K562 (cell line): Measurements from ENCODE around the gene SUPT5H. TPM values are rescaled to one million over a fixed set of nuclear protein-coding genes. Genes with fewer than 3 reads are reported as not detected.

Experiments
- CREB3L1 ChIP-seq: fragments of 450-650 bp; IDR thresholded peaks from 2 replicates; pipeline ENCODE4 v1.6.1; 2014; ENCODE audit warnings: low read depth, mild to moderate bottlenecking, moderate library complexity, borderline replicate concordance
- CTCF ChIP-seq, 3 experiments: IDR thresholded peaks in 2 of 3; conservative IDR thresholded peaks in 1 of 3; 2 replicates each; pipeline ENCODE4 v1.5.1; 2011 to 2012; ENCODE audit warnings: low read length in 3 of 3, mild to moderate bottlenecking in 3 of 3, control low read depth in 2 of 3, improper control_type of control experiment in 1 of 3, inconsistent platforms in 1 of 3, low read depth in 1 of 3, mixed read lengths in 1 of 3, moderate library complexity in 1 of 3; ENCODE audit not compliant: insufficient read depth in 2 of 3
- GABPB1 ChIP-seq: sonication (generic); formaldehyde crosslinking; IDR thresholded peaks from 2 replicates; pipeline ENCODE4 v1.8.0; 2022; ENCODE audit warnings: mild to moderate bottlenecking, missing genetic modification reagents
- ILF3 ChIP-seq: fragments of 450-650 bp; IDR thresholded peaks from 2 replicates; pipeline ENCODE4 v1.6.1; 2018; ENCODE audit warnings: antibody characterized with exemption, mild to moderate bottlenecking, moderate library complexity, borderline replicate concordance
- PHTF2 ChIP-seq: fragments of 250-450 bp; sonication (Bioruptor Pico); IDR thresholded peaks from 2 replicates; pipeline ENCODE4 v1.5.0; 2021; ENCODE audit warnings: mild to moderate bottlenecking
- RUNX1 ChIP-seq: sonication (generic); IDR thresholded peaks from 2 replicates; pipeline ENCODE4 v1.6.1; 2016; ENCODE audit warnings: antibody characterized with exemption, low read depth
- TEAD4 ChIP-seq, 2 experiments: sonication (generic) in 1 of 2; formaldehyde crosslinking in 1 of 2; IDR thresholded peaks; 2 replicates each; pipeline versions ENCODE4 v1.6.1 to v1.8.0; 2012 to 2022; ENCODE audit warnings: borderline replicate concordance in 1 of 2, inconsistent platforms in 1 of 2, low read length in 1 of 2, mild to moderate bottlenecking in 1 of 2, missing genetic modification reagents in 1 of 2
- ZNF124 ChIP-seq: sonication (generic); formaldehyde crosslinking; IDR thresholded peaks from 2 replicates; pipeline ENCODE4 v1.8.1; 2022; ENCODE audit warnings: missing genetic modification reagents
- ZNF184 ChIP-seq: sonication (generic); formaldehyde crosslinking; IDR thresholded peaks from 2 replicates; pipeline ENCODE4 v1.5.0; 2020; ENCODE audit warnings: missing genetic modification reagents
- ZNF696 ChIP-seq: fragments of 250-450 bp; sonication (Bioruptor Pico); conservative IDR thresholded peaks from 2 replicates; pipeline ENCODE4 v1.4.0; 2020; ENCODE audit warnings: mild to moderate bottlenecking, moderate library complexity
- polyA plus RNA-seq, 8 experiments: library from polyadenylated mRNA; depleted of rRNA in 4 of 8; stranded (reverse) in 5 of 8; unstranded in 3 of 8; fragments of >200 nt; fragmentation: Nextera tagmentation in 2 of 8; fragmentation: Illumina TruSeq in 1 of 8; extraction: Ambion mirVana in 2 of 8; extraction: Trizol in 1 of 8; gene quantifications; 2 replicates each; pipeline versions ENCODE4 v1.2.1 to v1.2.3, GENCODE V29; 2011 to 2014; ENCODE audit warnings: inconsistent platforms in 1 of 8, missing spikeins in 1 of 8
- total RNA-seq, 7 experiments: library from RNA; depleted of rRNA in 6 of 7; stranded (reverse); fragments of >200 nt in 6 of 7; fragmentation: Illumina TruSeq in 2 of 7; extraction: Trizol in 2 of 7; gene quantifications; 2 replicates each; pipeline versions ENCODE4 v1.2.1 to v1.2.3, GENCODE V29; 2011 to 2021; ENCODE audit warnings: low replicate concordance in 1 of 7
- TF ChIP-seq, protein P1 (sequence below), 2 experiments: fragments of 450-650 bp; IDR thresholded peaks; 2 replicates each; pipeline ENCODE4 v1.6.1; 2018; ENCODE audit warnings: mild to moderate bottlenecking in 2 of 2, low read depth in 1 of 2; ENCODE audit not compliant: partially characterized antibody in 2 of 2
- TF ChIP-seq, protein P2 (sequence below): sonication (generic); formaldehyde crosslinking; IDR thresholded peaks from 2 replicates; pipeline ENCODE4 v1.8.0; 2023; ENCODE audit warnings: missing genetic modification reagents, mild to moderate bottlenecking, borderline replicate concordance

Gene SUPT5H
- total and polyA plus RNA-seq, 9 of the 15 experiments (the other 6 are each of a cell fraction or from before 2014, with no cell fraction given), result 13.3 to 85.9 (median 35.9) TPM

DNA sequence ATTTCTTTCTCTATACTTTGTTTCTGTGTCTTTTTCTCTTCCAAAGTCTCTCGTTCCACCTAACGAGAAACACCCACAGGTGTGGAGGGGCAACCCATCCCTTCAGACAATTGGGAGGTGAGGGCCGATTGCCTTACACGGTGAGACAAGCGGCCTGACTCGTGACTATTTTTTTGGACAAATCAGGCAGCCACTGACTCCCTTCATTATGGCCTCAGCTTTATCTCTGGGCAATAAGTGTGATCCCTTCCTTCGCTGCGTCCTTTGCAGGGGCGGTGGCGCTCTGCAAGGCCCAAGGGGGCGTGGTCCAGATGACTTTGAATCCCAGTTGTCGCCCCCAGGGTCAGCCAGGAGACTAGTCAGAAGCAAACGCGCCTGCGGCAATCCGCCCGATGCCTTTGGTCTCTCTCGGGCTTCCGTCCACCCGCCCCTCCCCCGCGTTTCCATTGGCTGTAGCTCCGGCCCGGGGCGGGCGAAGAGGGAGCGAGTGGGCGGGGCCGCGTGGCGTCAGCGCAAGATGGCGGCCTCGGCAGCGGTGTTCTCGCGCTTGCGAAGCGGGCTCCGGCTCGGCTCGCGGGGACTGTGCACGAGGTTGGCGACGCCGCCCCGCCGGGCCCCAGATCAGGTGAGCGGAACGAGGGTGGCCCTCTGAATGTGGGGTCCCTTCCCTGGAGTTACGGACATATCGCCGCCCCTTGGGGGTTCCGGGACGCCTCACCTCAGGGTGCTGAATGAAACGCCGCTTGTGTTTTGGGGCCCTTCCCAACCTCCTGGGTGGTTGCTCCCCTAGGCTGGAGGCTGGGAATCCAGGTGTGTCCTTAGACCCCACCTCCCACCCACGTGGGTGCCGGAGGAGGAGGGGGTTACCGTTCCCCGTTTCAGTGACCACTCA is 35.2 kb downstream of the SUPT5H start, which contains the start of gene TIMM50 (continued):
- TF ChIP-seq ILF3 (no peak), PHTF2 (CRISPR knock-in tag) (no peak), CTCF (IDR thresholded peaks at IDR 0.05 in 2 of 3, conservative IDR thresholded peaks at IDR 0.05 in 1 of 3; ENCODE audit: insufficient read depth in 2 of 3, low read depth in 1 of 3, low read length in 3 of 3) (peak; percentile 21 to 32 (median 30); a peak in 2 of 6 replicates), TEAD4 (IDR thresholded peaks at IDR 0.05; ENCODE audit: low read length) (0 out of 2 replicates have a peak, but pooled peaks have one; percentile 6), TEAD4 (CRISPR knock-in tag; IDR thresholded peaks at IDR 0.05; ENCODE audit: borderline replicate concordance) (no peak), ZNF696 (CRISPR knock-in tag) (no peak), CREB3L1 (0 out of 2 replicates have a peak, but pooled peaks have one; percentile 33), GABPB1 (CRISPR knock-in tag) (peak; percentile 73), ZNF124 (CRISPR knock-in tag) (no peak), ZNF184 (CRISPR knock-in tag) (no peak), RUNX1 (peak; percentile 67; the same call in 1 of the 2 replicates)
- TF ChIP-seq, protein P1, sequence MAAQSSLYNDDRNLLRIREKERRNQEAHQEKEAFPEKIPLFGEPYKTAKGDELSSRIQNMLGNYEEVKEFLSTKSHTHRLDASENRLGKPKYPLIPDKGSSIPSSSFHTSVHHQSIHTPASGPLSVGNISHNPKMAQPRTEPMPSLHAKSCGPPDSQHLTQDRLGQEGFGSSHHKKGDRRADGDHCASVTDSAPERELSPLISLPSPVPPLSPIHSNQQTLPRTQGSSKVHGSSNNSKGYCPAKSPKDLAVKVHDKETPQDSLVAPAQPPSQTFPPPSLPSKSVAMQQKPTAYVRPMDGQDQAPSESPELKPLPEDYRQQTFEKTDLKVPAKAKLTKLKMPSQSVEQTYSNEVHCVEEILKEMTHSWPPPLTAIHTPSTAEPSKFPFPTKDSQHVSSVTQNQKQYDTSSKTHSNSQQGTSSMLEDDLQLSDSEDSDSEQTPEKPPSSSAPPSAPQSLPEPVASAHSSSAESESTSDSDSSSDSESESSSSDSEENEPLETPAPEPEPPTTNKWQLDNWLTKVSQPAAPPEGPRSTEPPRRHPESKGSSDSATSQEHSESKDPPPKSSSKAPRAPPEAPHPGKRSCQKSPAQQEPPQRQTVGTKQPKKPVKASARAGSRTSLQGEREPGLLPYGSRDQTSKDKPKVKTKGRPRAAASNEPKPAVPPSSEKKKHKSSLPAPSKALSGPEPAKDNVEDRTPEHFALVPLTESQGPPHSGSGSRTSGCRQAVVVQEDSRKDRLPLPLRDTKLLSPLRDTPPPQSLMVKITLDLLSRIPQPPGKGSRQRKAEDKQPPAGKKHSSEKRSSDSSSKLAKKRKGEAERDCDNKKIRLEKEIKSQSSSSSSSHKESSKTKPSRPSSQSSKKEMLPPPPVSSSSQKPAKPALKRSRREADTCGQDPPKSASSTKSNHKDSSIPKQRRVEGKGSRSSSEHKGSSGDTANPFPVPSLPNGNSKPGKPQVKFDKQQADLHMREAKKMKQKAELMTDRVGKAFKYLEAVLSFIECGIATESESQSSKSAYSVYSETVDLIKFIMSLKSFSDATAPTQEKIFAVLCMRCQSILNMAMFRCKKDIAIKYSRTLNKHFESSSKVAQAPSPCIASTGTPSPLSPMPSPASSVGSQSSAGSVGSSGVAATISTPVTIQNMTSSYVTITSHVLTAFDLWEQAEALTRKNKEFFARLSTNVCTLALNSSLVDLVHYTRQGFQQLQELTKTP (IDR thresholded peaks at IDR 0.05; ENCODE audit: low read depth in 1 of 2, partially characterized antibody in 2 of 2), result peak in 1 of 2 experiments; percentile 53
- TF ChIP-seq, protein P2, sequence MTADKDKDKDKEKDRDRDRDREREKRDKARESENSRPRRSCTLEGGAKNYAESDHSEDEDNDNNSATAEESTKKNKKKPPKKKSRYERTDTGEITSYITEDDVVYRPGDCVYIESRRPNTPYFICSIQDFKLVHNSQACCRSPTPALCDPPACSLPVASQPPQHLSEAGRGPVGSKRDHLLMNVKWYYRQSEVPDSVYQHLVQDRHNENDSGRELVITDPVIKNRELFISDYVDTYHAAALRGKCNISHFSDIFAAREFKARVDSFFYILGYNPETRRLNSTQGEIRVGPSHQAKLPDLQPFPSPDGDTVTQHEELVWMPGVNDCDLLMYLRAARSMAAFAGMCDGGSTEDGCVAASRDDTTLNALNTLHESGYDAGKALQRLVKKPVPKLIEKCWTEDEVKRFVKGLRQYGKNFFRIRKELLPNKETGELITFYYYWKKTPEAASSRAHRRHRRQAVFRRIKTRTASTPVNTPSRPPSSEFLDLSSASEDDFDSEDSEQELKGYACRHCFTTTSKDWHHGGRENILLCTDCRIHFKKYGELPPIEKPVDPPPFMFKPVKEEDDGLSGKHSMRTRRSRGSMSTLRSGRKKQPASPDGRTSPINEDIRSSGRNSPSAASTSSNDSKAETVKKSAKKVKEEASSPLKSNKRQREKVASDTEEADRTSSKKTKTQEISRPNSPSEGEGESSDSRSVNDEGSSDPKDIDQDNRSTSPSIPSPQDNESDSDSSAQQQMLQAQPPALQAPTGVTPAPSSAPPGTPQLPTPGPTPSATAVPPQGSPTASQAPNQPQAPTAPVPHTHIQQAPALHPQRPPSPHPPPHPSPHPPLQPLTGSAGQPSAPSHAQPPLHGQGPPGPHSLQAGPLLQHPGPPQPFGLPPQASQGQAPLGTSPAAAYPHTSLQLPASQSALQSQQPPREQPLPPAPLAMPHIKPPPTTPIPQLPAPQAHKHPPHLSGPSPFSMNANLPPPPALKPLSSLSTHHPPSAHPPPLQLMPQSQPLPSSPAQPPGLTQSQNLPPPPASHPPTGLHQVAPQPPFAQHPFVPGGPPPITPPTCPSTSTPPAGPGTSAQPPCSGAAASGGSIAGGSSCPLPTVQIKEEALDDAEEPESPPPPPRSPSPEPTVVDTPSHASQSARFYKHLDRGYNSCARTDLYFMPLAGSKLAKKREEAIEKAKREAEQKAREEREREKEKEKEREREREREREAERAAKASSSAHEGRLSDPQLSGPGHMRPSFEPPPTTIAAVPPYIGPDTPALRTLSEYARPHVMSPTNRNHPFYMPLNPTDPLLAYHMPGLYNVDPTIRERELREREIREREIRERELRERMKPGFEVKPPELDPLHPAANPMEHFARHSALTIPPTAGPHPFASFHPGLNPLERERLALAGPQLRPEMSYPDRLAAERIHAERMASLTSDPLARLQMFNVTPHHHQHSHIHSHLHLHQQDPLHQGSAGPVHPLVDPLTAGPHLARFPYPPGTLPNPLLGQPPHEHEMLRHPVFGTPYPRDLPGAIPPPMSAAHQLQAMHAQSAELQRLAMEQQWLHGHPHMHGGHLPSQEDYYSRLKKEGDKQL, result no peak
